Cerebellar cortex (tissue), 1 donor: ENCODE data around the gene FBXO21.
A peak's percentile ranks its signal among the peaks of the same experiment; 100 is the strongest.

Source experiments
- DNase-seq: peaks from one replicate; pipeline ENCODE4 v3.0.0-alpha.2; 2015; ENCODE audit warnings: low spot score

The FBXO21 gene

DNA sequence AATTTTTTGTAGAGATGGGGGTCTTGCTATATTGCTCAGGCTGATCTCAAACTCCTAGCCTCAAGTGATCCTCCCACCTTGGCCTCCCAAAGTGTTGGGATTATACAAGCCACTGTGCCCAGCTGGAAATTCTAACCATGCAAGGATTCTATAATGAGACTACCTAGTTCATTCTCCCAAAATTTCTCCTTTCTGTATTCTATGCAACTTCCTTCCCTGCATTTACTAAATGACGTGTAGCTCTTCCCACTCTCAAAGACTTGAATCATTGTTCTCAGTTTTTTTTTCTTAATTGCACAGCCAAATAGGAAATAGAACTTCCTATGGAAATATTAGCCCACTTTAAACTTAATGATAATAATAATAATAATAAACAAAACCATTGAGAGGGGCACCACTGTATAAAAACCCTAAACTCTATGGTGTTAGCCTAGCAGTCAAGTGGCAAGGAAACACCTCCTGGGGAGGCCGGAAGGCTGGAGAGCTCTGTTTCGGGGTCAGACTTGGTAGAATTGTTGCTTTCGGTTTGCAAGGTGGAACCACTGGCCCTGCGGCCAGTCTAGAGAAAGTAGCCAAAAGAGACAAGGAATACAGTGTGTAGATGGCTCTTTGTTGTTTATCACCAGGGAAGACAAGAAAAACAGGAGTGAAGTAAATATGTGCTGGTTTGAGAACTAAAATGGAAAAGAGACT is 51.1 kb downstream of the FBXO21 start:
- DNase-seq: no peak

DNA sequence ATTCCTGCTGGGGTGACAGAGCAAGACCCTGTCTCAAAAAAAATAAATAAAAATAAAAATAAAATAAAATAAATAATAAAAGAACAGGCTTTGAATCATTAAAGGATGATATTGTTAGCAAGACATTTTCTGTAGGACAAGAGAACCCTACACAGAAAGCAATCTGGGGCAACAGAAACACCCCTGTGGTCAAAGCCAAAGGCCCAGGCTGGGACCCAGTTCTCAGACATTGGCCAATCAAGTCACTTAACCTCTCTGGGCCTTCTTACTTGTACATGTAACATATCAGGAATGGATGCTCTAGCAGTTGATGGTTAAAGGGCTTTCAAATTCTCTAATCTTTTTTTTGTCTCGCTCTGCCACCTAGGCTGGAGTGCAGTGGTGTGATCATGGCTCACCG is 55.5 kb downstream of the FBXO21 start:
- no peak for DNase-seq

DNA sequence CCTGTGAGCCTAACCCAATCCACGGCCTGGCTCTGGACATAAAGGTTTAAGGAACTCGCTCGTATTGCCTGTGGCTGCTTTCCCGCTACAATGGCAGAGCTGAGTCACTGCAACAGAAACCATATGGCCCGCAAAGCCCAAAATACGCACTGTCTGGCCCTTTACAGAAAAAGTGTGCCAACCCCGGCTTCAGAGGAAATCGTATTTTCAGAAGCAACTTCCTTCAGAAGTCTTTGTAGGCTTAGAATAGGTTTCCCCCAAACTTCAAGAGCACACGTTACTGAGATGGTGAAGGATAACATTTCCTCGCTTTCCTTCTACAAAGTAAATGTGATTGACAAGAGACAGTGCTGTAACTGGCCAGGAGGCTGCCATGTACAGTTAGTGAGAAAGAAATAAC is 56.2 kb downstream of the FBXO21 start:
- peak; percentile 76 for DNase-seq

DNA sequence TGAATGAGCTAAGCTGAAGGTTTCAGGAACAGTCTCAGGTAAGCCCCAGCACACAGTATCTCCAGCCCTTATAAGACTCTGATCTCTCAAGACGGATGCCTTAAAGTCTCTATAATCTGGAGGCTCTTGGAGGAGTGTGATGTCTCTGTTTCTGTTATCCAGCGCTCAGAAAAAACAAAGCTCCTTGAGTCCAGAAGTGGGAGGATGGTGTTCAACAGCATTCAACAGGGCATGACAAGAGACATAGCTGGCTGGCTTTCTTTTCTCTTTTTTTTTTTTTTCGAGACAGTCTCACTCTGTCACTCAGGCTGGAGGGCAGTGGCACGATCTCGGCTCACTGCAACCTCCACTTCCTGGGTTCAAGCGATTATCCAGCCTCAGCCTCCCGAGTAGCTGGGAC is 59.5 kb downstream of the FBXO21 start:
- no peak for DNase-seq

DNA sequence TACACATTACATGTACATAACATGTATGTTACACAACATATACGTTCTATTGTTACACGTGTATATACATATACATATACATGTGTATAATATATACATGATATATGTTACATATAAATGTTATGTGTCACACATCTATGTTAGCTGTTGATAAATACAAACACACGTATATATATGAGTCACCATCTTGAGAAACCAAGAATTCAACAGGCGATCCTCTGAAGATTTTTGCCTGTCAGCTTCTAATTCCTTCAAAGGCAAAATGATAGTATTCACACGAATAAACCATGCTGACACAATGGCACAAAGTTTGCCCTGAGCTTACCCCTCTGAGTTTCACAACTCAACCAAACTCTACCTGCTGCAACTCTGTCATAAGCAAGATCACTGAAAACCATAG is 60.9 kb downstream of the FBXO21 start:
- no peak for DNase-seq

- no peak for DNase-seq
Measured at GRCh38 chr12:117127933-117128823, 62.1 kb downstream of the FBXO21 start.

GRCh38 chr12:117126335-117126734 is 63.9 kb downstream of the FBXO21 start:
- DNase-seq: no peak

DNA sequence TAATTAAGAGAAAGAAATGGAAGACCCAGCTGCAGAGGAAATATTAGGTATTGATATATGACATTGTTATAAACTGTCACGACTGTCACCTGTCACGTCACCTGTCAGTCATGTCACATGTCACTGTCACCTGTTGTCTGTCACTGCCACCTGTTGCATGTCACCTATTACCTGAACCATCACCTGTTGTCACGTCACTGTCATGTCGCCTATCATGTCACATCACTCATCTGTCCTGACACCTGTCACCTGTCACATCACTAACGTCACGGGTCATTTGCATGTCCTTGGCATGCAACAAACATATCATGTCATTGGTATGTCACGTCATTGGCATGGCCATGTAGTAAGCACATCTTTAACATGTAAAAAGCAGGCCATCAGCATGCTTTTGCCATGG is 64.5 kb downstream of the FBXO21 start:
- no peak for DNase-seq

- DNase-seq: peak; percentile 56
Measured at GRCh38 chr12:117125272-117125613, 65.0 kb downstream of the FBXO21 start.

DNA sequence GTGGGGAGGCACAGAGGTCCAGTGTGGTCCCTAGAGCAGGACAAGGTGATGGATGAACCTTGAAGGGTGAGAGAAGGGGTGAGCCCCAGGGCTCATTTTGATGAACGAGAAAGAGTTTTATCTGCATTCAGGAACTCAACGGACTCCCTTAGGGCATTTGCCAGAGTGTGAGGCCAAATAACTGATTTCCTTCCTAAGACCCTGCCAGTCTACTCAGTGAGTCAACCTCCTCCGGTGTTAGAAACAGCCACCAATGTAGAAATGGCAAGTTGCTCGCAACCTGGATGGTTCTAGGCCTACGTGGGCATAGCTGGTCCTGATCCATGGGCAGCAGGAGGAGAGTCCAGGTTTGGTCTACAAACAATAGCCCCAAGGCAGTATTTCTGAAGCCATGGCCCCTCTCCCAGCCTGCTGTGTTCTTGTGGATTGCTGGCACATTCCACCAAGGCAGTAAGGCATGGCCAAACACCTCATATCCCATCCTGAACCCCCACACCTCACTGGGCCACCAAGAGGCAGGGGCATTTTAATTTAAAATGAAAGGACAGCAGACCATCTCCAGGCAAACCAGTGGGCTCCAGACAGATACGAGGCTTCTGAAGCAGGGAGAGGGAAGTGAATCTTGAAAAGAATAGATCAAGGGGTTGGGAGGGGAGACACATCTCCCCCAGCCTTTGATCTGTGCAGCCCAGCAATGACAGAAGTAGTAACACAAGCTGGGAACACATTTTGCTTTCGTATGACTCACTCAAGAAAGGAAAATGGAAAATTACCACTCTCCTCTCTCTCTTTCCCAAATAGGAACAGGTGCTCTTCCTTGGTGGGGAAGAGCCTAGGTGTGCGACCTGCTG is 65.6 kb downstream of the FBXO21 start:
- no peak for DNase-seq

DNA sequence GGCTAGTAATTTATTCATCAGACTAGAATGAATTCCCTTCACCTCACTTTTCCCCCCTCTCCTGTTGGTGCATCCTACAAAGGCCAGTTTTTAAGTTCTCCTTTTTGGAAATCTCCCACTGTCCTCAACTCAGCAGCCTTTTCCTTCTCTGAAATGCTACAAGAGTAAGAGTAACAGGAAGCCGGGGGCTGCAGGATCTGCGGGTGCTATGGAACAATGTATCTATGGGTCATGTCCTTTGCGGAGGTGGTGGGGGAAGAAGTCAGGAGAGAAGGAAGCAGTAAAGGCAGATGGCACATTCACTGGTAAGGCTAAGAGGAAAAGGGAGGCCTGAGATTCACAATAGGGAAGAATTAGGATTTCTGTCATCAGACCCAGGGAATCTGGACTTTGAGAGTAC is 68.8 kb downstream of the FBXO21 start:
- no peak for DNase-seq

DNA sequence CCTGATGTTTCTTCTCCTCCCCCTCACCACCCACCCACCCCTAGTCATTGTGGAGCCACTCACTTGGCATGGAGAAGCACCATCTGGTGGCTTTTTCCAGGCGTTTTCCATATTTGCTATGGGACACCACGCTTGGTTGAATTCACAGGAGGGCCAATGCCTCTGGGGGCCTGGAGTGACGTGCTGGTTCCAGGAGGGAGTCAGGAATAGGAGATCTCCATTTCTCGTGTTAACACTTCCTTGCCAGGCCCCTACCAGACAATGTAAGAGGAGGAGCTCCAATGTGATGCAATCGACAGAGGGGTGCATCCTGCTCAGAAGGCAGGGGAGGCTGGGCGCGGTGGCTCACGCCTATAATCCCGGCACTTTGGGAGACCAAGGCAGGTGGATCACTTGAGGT is 69.5 kb downstream of the FBXO21 start:
- DNase-seq: no peak

GRCh38 chr12:117119592-117120198 is 70.6 kb downstream of the FBXO21 start:
- peak; percentile 36 for DNase-seq

DNA sequence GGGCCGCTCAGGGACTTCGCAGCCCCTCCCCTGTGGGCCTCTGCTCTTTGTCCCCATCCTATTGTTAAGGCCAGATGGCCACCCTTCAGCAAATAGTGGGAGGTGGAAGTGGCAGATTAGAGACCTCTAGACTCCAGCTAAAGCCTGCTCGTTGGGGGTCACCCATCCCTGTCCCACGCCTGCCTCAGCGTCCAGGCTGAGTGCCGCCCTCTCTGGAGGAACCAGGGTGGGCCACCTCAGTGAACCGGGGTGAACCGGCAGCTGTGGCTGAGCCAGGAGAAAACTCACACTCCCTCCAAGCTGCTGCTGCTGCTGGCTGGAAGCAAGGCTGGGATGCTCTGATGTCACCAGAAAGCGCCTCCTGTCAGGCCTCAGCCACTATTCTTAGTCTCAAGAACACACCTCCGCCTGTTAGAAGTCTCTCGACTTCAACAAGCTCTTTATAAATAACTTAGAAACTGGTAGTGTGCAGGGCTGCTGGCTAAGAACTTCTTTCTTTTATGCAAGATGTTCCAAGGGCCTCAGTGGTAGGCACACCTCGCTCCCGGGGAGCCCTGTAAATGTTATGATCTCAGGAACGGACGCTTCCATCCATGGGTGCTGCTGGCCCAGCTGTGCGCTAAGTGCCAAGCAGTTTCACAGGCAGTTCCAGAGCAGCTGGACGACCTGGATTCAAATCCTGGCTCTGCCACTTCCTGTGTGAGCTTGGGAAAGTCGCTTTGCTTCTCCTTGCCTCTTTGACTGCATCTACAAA is 71.3 kb downstream of the FBXO21 start:
- no peak for DNase-seq

- no peak for DNase-seq
Measured at GRCh38 chr12:117114784-117115183, 75.5 kb downstream of the FBXO21 start.

DNA sequence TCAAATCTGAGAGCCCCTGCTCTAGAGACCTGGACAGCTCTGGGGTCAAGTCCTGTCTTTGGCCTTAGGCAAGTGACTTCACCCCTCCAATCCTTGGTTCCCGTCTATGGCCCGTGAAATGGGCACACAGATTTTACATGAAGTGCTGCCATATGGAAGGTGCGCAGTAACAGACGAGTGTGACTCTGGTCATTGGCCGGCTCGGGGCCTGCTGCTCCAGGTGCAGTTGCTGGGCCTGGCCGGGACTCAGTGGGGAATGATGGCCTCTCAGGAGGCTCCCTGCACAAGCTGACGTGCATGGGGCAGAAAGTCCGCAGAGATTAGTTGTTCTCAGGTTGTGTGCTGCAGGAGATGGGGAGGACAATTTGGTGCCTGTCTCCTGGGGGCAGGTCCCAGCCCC is 77.0 kb downstream of the FBXO21 start:
- no peak for DNase-seq

GRCh38 chr12:117111821-117112595 is 78.3 kb downstream of the FBXO21 start:
- no peak for DNase-seq

DNA sequence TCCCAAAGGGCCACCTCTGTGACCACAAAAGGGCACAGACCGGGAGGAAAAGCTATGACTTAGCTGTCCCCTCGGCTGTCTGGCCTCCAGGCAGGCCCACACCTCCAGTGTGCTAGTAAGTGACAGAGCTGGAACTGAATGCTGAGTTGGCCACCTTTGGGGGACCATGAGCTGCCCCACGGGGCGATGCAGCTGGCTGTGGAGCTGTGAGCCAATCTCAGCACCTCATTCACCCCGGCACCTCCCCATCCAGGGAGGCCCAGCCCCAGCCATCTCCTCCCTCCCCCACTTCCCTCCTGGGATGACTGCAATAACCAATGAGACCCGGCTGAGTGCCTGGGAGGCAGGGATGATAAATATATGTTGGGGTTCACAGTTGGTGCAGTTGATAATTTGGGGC is 78.9 kb downstream of the FBXO21 start:
- DNase-seq: no peak

DNA sequence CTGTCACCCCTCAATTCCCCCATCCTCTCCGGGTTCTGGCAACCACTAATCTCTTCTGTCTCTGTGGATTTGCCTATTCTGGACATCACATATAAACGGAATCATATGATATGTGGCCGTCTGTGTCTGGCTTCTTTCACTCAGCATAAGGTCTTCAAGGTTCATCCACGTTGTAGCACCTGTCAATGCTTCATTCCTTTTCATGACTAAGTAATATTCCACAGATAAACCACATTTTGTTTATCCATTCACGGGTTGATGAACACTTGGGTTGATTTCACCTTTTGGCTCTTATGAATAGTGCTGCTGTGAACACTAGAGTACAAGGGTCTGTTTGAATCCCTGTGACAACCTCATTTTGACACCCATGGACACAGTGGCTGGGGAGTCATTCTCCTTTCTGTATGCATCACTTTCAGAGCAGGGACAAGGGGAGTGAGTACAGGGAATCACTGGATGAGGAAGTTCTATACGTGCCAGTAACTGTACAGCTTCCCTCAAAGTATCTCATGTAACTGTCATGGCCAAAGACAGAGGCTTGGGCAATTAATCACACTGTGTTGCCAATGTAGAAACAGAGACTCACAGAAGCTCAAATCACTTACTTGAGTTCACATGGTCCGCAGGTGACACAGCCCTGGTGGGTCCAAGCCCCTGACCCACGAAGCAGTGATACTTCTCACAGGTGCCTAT is 80.2 kb downstream of the FBXO21 start:
- no peak for DNase-seq

- no peak for DNase-seq
Measured at GRCh38 chr12:117105902-117106301, 84.4 kb downstream of the FBXO21 start.
